IMR-90 (cell line): Measurements from ENCODE around the gene NFX1. TPM values are rescaled to one million over a fixed set of nuclear protein-coding genes. Genes with fewer than 3 reads are reported as not detected.

ENCODE experiments used
- ATAC-seq: fragments of 200-7000 bp; cut with Tn5 transposase; 2 replicates; pipeline ENCODE4 v1.9.1; 2020; ENCODE audit warnings: low read depth, mild to moderate bottlenecking, moderate library complexity
- BruUV-seq: library from RNA; stranded (reverse); fragments of 400-500 nt; replicated peaks from 2 replicates; lab custom pipeline; 2021; lab: Mats Ljungman, UMichigan
- CTCF ChIA-PET: fragments of 300-600 bp; formaldehyde crosslinking; extraction: SDS; loops from one replicate; lab custom pipeline; 2021; ENCODE audit warnings: antibody characterized with exemption; lab: Yijun Ruan, JAX
- POLR2A ChIA-PET: fragments of 300-600 bp; sonication (Branson Sonifier 250); formaldehyde crosslinking; loops from one replicate; lab custom pipeline; 2022; ENCODE audit warnings: antibody characterized with exemption; ENCODE audit not compliant: unreplicated experiment; lab: Charles Lee
- DNase-seq: peaks from one replicate; pipeline ENCODE4 v3.0.0; 2013
- H2AFZ ChIP-seq: replicated peaks from 2 replicates; pipeline ENCODE3; 2013; ENCODE audit warnings: low read length, mild to moderate bottlenecking; ENCODE audit not compliant: poor library complexity
- H2AK5ac ChIP-seq: 2 replicates; pipeline ENCODE4 v1.6.1; 2013; ENCODE audit warnings: low read depth, low read length, inconsistent platforms
- H2AK9ac ChIP-seq: replicated peaks from 2 replicates; pipeline ENCODE3; 2013; ENCODE audit warnings: mild to moderate bottlenecking, low read depth, low read length, moderate library complexity; ENCODE audit not compliant: poor library complexity
- H2BK120ac ChIP-seq: 2 replicates; pipeline ENCODE4 v1.6.1; 2013; ENCODE audit warnings: low read depth, low read length, inconsistent platforms
- H2BK15ac ChIP-seq: 3 replicates; pipeline ENCODE4 v1.6.1; 2013; ENCODE audit warnings: low read depth, low read length, inconsistent platforms
- H2BK20ac ChIP-seq: 2 replicates; pipeline ENCODE4 v1.6.1; 2013; ENCODE audit warnings: low read depth, mild to moderate bottlenecking, inconsistent platforms, low read length, moderate library complexity
- H2BK5ac ChIP-seq: 2 replicates; pipeline ENCODE4 v1.6.1; 2013; ENCODE audit warnings: mild to moderate bottlenecking, low read depth, low read length, inconsistent platforms; ENCODE audit not compliant: poor library complexity, severe bottlenecking
- H3K14ac ChIP-seq: replicated peaks from 2 replicates; pipeline ENCODE4 v1.6.1; 2013; ENCODE audit warnings: low read depth, low read length, inconsistent platforms
- H3K18ac ChIP-seq: 2 replicates; pipeline ENCODE4 v1.6.1; 2013; ENCODE audit warnings: low read depth, low read length, control low read depth
- H3K23ac ChIP-seq: 2 replicates; pipeline ENCODE4 v1.6.1; 2013; ENCODE audit warnings: low read depth, low read length, inconsistent platforms
- H3K27ac ChIP-seq: 2 replicates; pipeline ENCODE4 v1.5.1; 2013; ENCODE audit warnings: mild to moderate bottlenecking, control low read depth, low read length; ENCODE audit not compliant: insufficient read depth
- H3K27me3 ChIP-seq: 2 replicates; pipeline ENCODE4 v1.6.1; 2013; ENCODE audit warnings: low read length; ENCODE audit not compliant: control insufficient read depth, insufficient read depth
- H3K36me3 ChIP-seq: 2 replicates; pipeline ENCODE4 v1.6.1; 2013; ENCODE audit warnings: low read length, mixed read lengths; ENCODE audit not compliant: control insufficient read depth, insufficient read depth
- H3K4ac ChIP-seq: 2 replicates; pipeline ENCODE4 v1.6.1; 2013; ENCODE audit warnings: low read depth, low read length, inconsistent platforms
- H3K4me1 ChIP-seq: 2 replicates; pipeline ENCODE4 v1.6.1; 2013; ENCODE audit warnings: low read length, mixed read lengths; ENCODE audit not compliant: control insufficient read depth, insufficient read depth
- H3K4me2 ChIP-seq: 2 replicates; pipeline ENCODE4 v1.6.1; 2013; ENCODE audit warnings: low read depth, mild to moderate bottlenecking, control low read depth, low read length, moderate library complexity
- H3K4me3 ChIP-seq: 2 replicates; pipeline ENCODE4 v1.5.1; 2013; ENCODE audit warnings: low read depth, mild to moderate bottlenecking, control low read depth, low read length, moderate library complexity; ENCODE audit not compliant: insufficient read depth
- H3K56ac ChIP-seq: 2 replicates; pipeline ENCODE4 v1.6.1; 2013; ENCODE audit warnings: low read length, inconsistent platforms; ENCODE audit not compliant: insufficient read depth; ENCODE audit errors: extremely low read depth
- H3K79me1 ChIP-seq, 2 experiments: 2 replicates each; pipeline ENCODE4 v1.6.1; 2013; ENCODE audit warnings: low read length in 2 of 2, inconsistent platforms in 1 of 2, low read depth in 1 of 2
- H3K9ac ChIP-seq: 2 replicates; pipeline ENCODE4 v1.6.1; 2013; ENCODE audit warnings: low read depth, low read length, control low read depth
- H3K9me1 ChIP-seq: 2 replicates; pipeline ENCODE4 v1.6.1; 2013; ENCODE audit warnings: low read length, inconsistent platforms; ENCODE audit not compliant: insufficient read depth
- H3K9me3 ChIP-seq: 2 replicates; pipeline ENCODE4 v1.6.1; 2013; ENCODE audit warnings: low read length; ENCODE audit not compliant: control insufficient read depth, insufficient read depth
- H4K20me1 ChIP-seq: 2 replicates; pipeline ENCODE4 v1.6.1; 2013; ENCODE audit warnings: low read length, inconsistent platforms; ENCODE audit not compliant: insufficient read depth
- H4K5ac ChIP-seq: 2 replicates; pipeline ENCODE4 v1.6.1; 2013; ENCODE audit warnings: mild to moderate bottlenecking, low read depth, low read length, control low read depth
- H4K8ac ChIP-seq, 2 experiments: 2 replicates each; pipeline ENCODE4 v1.6.1; 2013; ENCODE audit warnings: low read depth in 2 of 2, low read length in 2 of 2, control low read depth in 1 of 2, inconsistent platforms in 1 of 2
- H4K91ac ChIP-seq: 2 replicates; pipeline ENCODE4 v1.6.1; 2013; ENCODE audit warnings: low read depth, low read length, inconsistent platforms; ENCODE audit not compliant: insufficient read depth
- FOS ChIP-seq: fragments of 150-350 bp; IDR thresholded peaks from 2 replicates; pipeline ENCODE4 v1.6.1; 2016; ENCODE audit warnings: low read depth, low read length
- MAFK ChIP-seq: IDR thresholded peaks from 2 replicates; pipeline ENCODE4 v1.6.1; 2012; ENCODE audit warnings: low read depth, low read length, improper control_type of control experiment
- MXI1 ChIP-seq: IDR thresholded peaks from 2 replicates; pipeline ENCODE4 v1.6.1; 2012; ENCODE audit warnings: low read depth, mild to moderate bottlenecking, low read length, moderate library complexity, borderline replicate concordance
- NFE2L2 ChIP-seq: fragments of 150-350 bp; IDR thresholded peaks from 2 replicates; pipeline ENCODE4 v1.6.1; 2016; ENCODE audit warnings: low read depth, mild to moderate bottlenecking, low read length
- WGBS, 2 experiments: methylation state at CpG; one replicate each; pipeline versions ENCODE4 v1.1.5 to v1.1.7; 2013; ENCODE audit warnings: missing lambda C conversion rate in 2 of 2; ENCODE audit not compliant: insufficient read length in 1 of 2; ENCODE audit errors: extremely low coverage in 2 of 2; 5-methylcytosine and 5-hydroxymethylcytosine counted together
- dilution Hi-C: fragments of 300-500 bp; cut with HindIII; formaldehyde crosslinking; loops from one replicate; pipeline ENCODE4 v1.14.3; 2018; ENCODE audit warnings: low sequenced_read_pairs; ENCODE audit not compliant: unreplicated experiment
- in situ Hi-C: fragments of 300-500 bp; cut with MboI; formaldehyde crosslinking; loops from 3 replicates; pipeline ENCODE4 v1.14.3; 2019; ENCODE audit warnings: low sequenced_read_pairs, inconsistent platforms, mixed read lengths
- intact Hi-C: fragments of 100-400 bp; cut with micrococcal nuclease; formaldehyde crosslinking; loops from 2 replicates; pipeline ENCODE4 v1.10.0; 2022
- polyA plus RNA-seq, 3 experiments: library from polyadenylated mRNA; depleted of rRNA; stranded (reverse); fragments of >200 nt; gene quantifications; 2 replicates each; pipeline ENCODE4 v1.2.3, GENCODE V29; 2012; ENCODE audit warnings: low replicate concordance in 1 of 3
- total RNA-seq: library from RNA; depleted of rRNA; stranded (reverse); fragments of >200 nt; gene quantifications from 2 replicates; pipeline ENCODE4 v1.2.3, GENCODE V29; 2012

Gene NFX1
- total and polyA plus RNA-seq, 2 of the 4 experiments (the other 2 are of a cell fraction): 27.0 to 36.0 TPM

- Histone ChIP-seq H4K20me1 (no peaks in the 10 kb centered on the region; the same call in 1 of the 2 replicates), H3K27me3 (no peaks in the 10 kb centered on the region), H3K14ac (no peak overlapping the region), H3K4ac (peak overlapping the region; percentile 78), H2BK120ac (peak overlapping the region; percentile 90), H4K91ac (peak overlapping the region; percentile 43; the same call in 1 of the 2 replicates), H3K4me1 (peaks cover 24% of the 10 kb centered on the region), H3K36me3 (peaks cover 43% of the 10 kb centered on the region), H2AFZ (no peak overlapping the region), H2BK15ac (peak overlapping the region; percentile 89; the same call in 2 of the 3 replicates), H3K27ac (peak overlapping the region; percentile 96; the same call in 1 of the 2 replicates), H2AK9ac (no peak overlapping the region), H2AK5ac (peak overlapping the region; percentile 13; the same call in 1 of the 2 replicates), H3K9ac (no peak overlapping the region), H3K56ac (no peak overlapping the region), H3K9me1 (peaks cover 8% of the 10 kb centered on the region), H3K4me3 (no peak overlapping the region), H2BK5ac (peak overlapping the region; percentile 100), H3K79me1 (peaks cover 28 to 29% of the 10 kb centered on the region in 2 experiments), H4K8ac (peak overlapping the region; percentile 14 to 61; a peak in 3 of 4 replicates), H3K18ac (peak overlapping the region; percentile 80), H3K9me3 (no peaks in the 10 kb centered on the region), H3K4me2 (no peak overlapping the region), H2BK20ac (peak overlapping the region; percentile 52; the same call in 1 of the 2 replicates), H3K23ac (no peak overlapping the region), H4K5ac (peak overlapping the region; percentile 49)
- dilution Hi-C loops (no loop called here), in situ Hi-C loops (no loop called here), intact Hi-C loops (no loop called here)
- ATAC-seq (no peak), DNase-seq (no peak)
- POLR2A ChIA-PET: no interaction called here
- 92% methylated on average over 5 of the region's 8 CpGs; no CpG with 5 or more reads in 1 of the 2 experiments for WGBS, 2 experiments
- TF ChIP-seq MXI1: no peak
- no peak for TF ChIP-seq MAFK
- no peak for TF ChIP-seq FOS
- TF ChIP-seq NFE2L2: no peak
- CTCF ChIA-PET: interaction anchor here (1.0 kb wide), 1 partner anchor 72 kb away, joined by 3 read pairs; no protein-coding TSS in a partner anchor
- no TSS peak for BruUV-seq
Measured at GRCh38 chr9:33318781-33319180, 28.5 kb downstream of the NFX1 start.
